Activated T-cell treated with anti-CD3 and anti-CD28 coated beads, Interleukin-2, amount 50 U/mL, for 24 hours (primary cell): ENCODE data around the gene SGMS1.

Experiments used
- DNase-seq: peaks from one replicate; pipeline ENCODE4 v3.0.0-alpha.2; 2020
- H3K27ac Mint-ChIP-seq: 2 replicates; pipeline ENCODE4 v1.8.0; 2020; ENCODE audit warnings: mild to moderate bottlenecking, mixed read lengths
- H3K27me3 Mint-ChIP-seq: 2 replicates; pipeline ENCODE4 v1.8.0; 2020; ENCODE audit warnings: mixed read lengths
- H3K36me3 Mint-ChIP-seq: 2 replicates; pipeline ENCODE4 v1.8.0; 2020; ENCODE audit warnings: low read depth, mixed read lengths
- H3K4me1 Mint-ChIP-seq: 2 replicates; pipeline ENCODE4 v1.8.0; 2020; ENCODE audit warnings: low read depth, mixed read lengths
- H3K4me3 Mint-ChIP-seq: 2 replicates; pipeline ENCODE4 v1.8.0; 2020; ENCODE audit warnings: mild to moderate bottlenecking, moderate library complexity, mixed read lengths
- H3K9me3 Mint-ChIP-seq: 2 replicates; pipeline ENCODE4 v1.8.0; 2020; ENCODE audit warnings: mixed read lengths

SGMS1 gene

DNA sequence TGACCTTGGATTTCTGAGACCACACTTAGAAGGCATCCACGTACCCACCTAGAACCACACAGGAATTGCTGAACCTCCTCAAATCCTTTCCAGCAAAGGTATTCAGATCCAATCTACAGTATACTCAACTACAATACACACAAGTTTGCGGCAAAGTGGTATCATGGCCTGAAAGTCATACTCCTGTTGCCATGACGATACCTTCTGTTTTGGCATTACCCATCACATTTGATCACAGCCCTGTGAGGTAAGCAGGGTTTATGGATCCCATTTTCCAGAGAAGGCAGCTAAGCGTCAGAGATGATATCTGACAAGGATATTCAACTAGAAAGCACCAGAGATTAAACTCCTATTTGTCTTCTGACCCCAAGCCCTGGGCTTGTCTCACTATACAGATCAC, 32.8 kb downstream of the SGMS1 start:
- DNase-seq = no peak
- H3K36me3 Mint-ChIP-seq = peaks cover 40% of the 10 kb centered on the region
- H3K27ac Mint-ChIP-seq = no peak overlapping the region
- no peaks in the 10 kb centered on the region for H3K27me3 Mint-ChIP-seq
- no peaks in the 10 kb centered on the region for H3K9me3 Mint-ChIP-seq
- H3K4me1 Mint-ChIP-seq = peaks cover 25% of the 10 kb centered on the region
- no peak overlapping the region for H3K4me3 Mint-ChIP-seq

DNA sequence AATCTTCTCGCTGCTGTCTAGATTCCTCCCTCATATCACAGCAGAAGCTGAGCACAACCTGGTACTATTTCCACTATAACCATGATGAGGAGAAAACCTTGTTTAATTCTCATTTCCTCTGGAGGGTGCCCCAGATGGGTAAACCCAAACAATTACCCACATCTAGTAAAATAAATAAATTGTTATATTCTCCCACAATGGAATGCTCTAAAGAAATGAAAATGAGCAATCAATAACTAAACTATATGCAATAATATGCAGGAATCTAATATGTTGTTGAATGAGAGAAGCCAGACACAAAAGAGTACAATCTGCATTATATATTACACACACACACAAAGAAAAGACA, 37.0 kb downstream of the SGMS1 start:
- Mint-ChIP-seq H3K9me3 (no peaks in the 10 kb centered on the region), H3K36me3 (peaks cover 57% of the 10 kb centered on the region), H3K27me3 (no peaks in the 10 kb centered on the region), H3K4me1 (peaks cover 26% of the 10 kb centered on the region), H3K4me3 (no peak overlapping the region), H3K27ac (no peak overlapping the region)
- no peak for DNase-seq

DNA sequence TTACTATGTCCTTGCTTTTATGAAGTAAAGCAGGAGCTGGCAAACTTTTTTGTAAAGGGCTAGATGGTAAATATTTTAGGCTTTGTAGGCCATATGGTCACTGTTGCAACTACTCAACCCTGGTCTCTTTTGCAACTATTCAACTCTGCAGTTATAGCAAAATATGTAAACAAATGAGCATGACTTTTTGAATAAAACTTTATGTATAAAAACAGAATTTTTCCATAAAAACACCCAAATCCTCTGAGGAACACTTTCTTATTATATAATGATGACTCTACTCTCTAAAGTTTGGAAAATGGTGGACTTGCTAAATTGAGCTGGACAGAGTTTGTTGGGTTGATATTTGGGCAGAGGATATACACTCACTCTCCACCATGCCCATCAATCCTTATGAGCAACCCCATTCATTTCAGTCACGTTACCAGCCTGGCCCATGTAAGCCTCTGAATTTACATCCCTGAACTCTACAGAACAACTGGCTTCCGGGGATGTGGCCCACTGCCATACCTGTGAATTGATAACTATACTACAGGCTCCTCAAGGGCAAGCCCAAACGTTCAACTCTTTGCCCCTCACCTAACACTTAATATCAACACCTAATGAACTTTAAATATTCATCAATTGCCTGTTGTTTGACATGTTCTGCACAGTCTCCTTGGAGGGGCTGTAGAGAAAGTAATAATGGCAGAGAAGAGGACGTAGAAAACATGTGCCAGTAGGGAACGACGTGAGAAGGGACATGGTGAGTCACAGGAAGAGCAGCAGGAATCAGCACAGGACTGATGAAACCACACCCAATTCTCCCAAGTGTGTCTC, 37.6 kb downstream of the SGMS1 start:
- Mint-ChIP-seq H3K27ac (no peak overlapping the region), H3K27me3 (no peaks in the 10 kb centered on the region), H3K9me3 (no peaks in the 10 kb centered on the region), H3K4me1 (peaks cover 30% of the 10 kb centered on the region), H3K36me3 (peaks cover 57% of the 10 kb centered on the region), H3K4me3 (no peak overlapping the region)
- DNase-seq = no peak

DNA sequence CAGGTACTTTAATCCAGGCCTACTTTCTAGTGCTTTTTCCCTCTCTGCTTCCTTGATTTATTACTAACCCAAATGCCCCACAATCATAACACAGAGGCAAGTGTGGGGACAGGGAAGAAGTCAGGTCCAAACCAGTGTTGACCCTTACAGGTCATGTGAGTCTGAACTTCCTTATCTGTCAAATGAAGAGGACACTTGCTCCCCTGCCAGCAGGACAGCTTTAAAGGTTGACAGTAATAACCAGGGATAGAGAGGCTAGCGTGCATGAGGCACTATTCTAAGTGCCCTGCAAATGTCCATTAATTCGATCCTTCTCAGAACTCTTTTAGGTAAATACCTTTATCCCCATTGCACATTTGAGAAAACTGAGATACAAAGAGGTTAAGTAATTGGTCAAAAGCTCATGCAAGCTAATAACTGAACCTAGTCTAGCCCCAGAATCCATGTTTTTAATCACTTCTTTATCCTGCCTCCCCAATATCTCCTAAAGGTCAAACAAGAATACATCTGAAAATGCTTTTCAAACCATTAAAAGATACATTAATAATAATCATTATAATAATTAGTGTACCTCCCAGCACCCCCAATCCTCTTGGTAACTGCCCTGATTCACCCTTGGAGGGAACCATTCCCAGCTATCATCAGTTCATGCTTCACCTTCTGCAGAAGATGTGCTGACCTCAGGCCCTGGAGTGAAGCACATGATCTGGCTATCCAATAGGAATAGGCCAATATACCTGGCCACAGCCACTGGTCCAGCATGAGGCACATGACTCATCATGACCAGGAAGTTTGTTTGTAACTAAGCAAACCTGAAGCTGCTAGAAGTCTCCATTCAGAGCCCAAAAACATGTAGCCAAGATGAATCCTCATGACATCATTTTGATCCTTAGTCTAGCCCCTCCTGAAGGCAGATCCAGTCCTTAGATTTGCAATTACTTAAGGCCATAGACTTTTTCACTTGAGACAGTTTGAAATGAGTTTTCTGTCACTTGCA, 40.7 kb downstream of the SGMS1 start:
- Mint-ChIP-seq H3K27ac (no peak overlapping the region), H3K4me1 (peaks cover 50% of the 10 kb centered on the region), H3K36me3 (peaks cover 38% of the 10 kb centered on the region), H3K9me3 (no peaks in the 10 kb centered on the region), H3K4me3 (no peak overlapping the region), H3K27me3 (no peaks in the 10 kb centered on the region)
- no peak for DNase-seq

DNA sequence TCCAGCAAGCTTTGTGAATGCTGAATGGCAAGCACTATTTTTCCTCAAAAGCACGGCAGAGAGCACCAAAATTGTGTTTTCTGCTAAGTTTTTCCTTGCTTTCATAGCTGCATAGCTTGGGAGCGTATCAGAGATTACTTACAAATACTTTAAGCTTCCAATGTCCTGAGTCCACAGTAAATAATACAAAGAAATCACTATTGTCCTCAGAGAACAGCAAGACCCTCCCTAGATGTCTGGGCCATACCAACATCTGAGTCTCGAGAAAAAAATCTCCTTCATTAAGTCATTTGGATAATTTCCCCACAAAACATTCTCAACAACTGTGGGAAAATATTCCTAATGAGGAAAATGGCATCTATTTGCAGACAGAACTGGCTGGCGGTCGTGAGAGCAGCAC, 41.7 kb downstream of the SGMS1 start:
- H3K36me3 Mint-ChIP-seq = peaks cover 28% of the 10 kb centered on the region
- H3K9me3 Mint-ChIP-seq = no peaks in the 10 kb centered on the region
- H3K27me3 Mint-ChIP-seq = no peaks in the 10 kb centered on the region
- no peak for DNase-seq
- H3K27ac Mint-ChIP-seq = no peak overlapping the region
- H3K4me1 Mint-ChIP-seq = peaks cover 60% of the 10 kb centered on the region
- no peak overlapping the region for H3K4me3 Mint-ChIP-seq

DNA sequence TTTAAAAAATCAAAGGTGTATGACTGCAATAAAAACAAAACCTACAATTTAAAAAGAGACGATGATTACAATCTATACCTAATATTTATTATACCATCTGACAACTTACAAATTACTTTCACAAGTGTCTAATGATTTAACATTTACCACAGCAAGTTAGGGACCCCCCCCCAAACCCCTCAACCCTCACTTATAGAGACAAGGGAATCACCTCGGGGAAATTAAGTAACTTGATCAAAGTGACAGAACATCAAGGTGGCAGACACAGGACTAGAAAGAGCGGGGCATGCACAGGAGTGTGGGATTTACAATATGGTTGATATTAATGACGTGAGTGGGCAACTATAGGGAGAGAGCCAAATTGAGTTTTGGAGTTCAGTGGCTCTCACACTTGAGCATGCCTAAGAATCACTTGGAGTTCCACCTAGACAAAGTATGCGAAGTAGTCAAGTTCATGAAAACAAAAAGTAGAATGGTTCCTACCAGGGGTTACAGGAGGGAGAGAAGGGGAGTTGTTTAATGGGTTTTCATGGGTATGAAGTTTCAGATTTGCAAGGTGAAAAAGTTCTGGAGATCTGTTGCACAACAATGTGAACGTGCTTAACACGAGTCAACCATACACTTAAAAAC, 43.4 kb downstream of the SGMS1 start:
- Mint-ChIP-seq H3K4me1 (peaks cover 72% of the 10 kb centered on the region), H3K27ac (no peak overlapping the region), H3K27me3 (no peaks in the 10 kb centered on the region), H3K36me3 (peaks cover 15% of the 10 kb centered on the region), H3K4me3 (no peak overlapping the region), H3K9me3 (no peaks in the 10 kb centered on the region)
- no peak for DNase-seq

DNA sequence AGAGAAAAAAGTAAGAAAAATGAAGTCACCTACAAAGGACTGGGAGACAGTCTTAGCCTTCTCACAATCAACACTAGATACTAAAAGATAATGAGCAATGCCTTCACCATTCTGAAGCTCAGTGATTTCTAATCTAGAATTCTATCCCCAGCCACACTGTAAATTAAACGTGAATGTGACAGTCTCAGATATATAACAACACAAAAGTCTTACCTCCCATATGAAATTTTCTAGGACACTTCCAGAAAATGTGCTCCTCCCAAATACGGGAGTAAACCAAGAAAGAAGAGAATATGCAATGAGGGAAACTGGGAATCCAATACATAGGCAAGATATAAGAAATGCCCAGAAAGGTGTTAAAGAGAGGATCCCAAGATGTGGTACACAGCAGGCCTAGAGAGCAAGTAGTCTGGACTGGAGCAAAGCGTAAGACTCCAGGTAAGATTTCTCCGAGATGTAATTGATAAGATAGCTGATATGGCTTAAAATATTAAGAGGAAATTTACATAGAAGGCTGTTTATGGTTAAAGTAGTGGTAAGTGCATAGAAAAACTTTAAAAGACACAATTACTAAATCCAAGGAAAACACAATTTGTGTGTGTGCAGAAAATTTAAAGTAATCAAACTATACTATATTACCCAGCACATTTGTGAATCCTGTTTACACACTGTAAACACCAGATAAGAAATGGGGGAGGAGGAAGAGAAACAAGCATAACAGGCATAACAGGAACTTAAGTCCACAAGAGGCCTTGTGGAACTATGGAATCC, 44.1 kb downstream of the SGMS1 start:
- no peak for DNase-seq
- Mint-ChIP-seq H3K4me1 (peaks cover 74% of the 10 kb centered on the region), H3K9me3 (no peaks in the 10 kb centered on the region), H3K27ac (no peak overlapping the region), H3K27me3 (no peaks in the 10 kb centered on the region), H3K4me3 (no peak overlapping the region), H3K36me3 (peaks cover 11% of the 10 kb centered on the region)

DNA sequence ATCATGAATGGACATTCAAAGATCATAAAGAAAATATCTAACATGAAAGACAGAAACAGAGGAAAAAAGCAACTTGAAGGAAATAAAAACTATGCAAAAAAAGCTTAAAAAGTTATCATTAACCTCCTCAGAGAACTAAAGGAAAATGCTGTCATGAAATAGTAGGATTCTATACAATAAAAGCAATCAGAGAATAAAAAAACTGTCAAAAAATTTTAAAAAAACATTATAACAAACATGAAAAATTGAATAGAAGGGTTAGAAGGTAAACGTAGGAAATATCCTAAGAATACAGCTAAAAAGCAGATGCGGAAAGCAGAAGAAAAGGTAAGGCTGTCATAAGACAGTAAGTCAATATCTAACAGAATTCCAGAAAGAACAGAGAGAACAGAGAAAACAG, 44.8 kb downstream of the SGMS1 start:
- peaks cover 81% of the 10 kb centered on the region for H3K4me1 Mint-ChIP-seq
- no peak for DNase-seq
- no peaks in the 10 kb centered on the region for H3K9me3 Mint-ChIP-seq
- no peaks in the 10 kb centered on the region for H3K27me3 Mint-ChIP-seq
- no peak overlapping the region for H3K4me3 Mint-ChIP-seq
- no peak overlapping the region for H3K27ac Mint-ChIP-seq
- peaks cover 7% of the 10 kb centered on the region for H3K36me3 Mint-ChIP-seq

DNA sequence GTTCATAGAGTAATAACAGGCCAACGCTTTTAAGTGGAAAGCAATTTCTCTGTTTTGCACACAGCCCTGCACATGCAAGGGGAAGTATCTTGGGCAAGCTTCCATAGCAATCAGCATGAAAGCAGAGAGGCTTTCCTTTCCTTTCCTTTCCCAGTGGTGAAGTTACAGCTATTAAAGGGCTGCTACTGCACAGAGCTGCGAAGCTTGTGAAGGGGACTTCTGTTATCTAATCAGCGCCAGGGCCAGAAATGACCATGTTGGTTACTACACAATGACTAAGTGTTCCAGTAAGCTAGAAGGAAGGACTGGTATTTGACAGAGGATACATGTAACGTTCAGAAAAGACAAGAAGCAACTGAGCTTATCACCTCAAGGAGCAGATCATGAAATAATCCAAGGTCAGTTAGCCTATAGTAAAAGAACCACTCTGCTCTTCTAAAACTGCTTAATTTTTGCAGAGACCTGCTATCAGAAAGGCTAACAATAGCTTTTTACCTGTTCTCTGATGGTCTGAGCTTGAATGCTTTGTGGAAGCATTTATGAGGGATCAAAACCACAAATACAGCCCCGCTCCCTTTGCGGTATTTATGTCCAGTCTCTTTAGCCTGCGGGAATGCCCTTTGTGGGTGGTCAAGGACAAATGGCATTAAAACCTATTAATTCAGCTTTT, 45.9 kb downstream of the SGMS1 start:
- peaks cover 82% of the 10 kb centered on the region for H3K4me1 Mint-ChIP-seq
- no peak for DNase-seq
- H3K4me3 Mint-ChIP-seq = no peak overlapping the region
- peaks cover 4% of the 10 kb centered on the region for H3K36me3 Mint-ChIP-seq
- no peaks in the 10 kb centered on the region for H3K9me3 Mint-ChIP-seq
- H3K27me3 Mint-ChIP-seq = no peaks in the 10 kb centered on the region
- H3K27ac Mint-ChIP-seq = no peak overlapping the region

DNA sequence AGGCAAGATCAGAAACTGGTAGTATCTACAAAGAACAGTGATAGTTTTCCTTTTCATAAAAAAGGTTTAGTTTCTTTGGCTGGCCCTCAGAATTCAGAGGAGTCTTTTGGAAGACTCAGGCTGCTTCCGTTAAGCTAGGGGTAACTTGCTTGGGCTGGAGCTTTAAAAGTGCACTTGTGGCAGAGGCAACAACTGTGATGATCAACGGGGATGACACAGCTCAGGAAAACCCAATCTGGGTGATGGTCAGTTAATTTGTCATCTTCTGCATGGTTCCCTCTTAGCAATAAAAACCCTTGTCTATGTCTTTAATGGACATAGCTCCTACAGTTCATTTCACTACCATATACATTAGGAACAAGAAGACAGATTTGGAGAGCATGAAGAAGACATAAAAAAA, 46.7 kb downstream of the SGMS1 start:
- peaks cover 4% of the 10 kb centered on the region for H3K36me3 Mint-ChIP-seq
- no peaks in the 10 kb centered on the region for H3K9me3 Mint-ChIP-seq
- no peaks in the 10 kb centered on the region for H3K27me3 Mint-ChIP-seq
- no peak for DNase-seq
- H3K4me1 Mint-ChIP-seq = peaks cover 82% of the 10 kb centered on the region
- peak overlapping the region; percentile 11 for H3K27ac Mint-ChIP-seq
- H3K4me3 Mint-ChIP-seq = no peak overlapping the region

DNA sequence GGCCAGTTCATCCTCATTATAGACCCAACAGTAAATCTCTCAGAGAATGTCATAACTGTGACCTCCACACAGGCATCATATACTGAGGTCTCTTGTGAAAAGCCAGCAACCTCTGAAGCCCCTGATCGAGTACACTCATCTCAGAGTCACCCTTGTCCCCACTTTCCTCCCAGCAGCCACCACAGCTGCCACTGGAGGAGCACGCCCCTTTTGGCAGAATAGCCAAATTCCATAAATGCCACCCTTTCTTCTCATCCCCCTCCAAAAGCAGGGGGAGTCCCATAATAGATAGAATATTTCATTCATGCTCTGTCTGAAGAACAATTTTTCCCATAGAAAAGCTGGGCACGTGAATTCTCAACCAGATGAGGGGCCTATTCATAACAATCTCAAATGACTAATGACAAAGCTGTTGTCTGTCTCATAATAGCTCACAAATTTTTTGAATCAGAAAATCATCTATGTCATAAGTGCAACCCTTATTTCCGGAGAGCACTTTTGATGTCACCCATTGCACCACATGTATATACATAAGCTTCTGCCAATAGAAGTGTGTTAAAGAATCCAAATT, 47.4 kb downstream of the SGMS1 start:
- peak overlapping the region; percentile 30 for H3K27ac Mint-ChIP-seq
- H3K4me3 Mint-ChIP-seq = no peak overlapping the region
- H3K27me3 Mint-ChIP-seq = no peaks in the 10 kb centered on the region

DNA sequence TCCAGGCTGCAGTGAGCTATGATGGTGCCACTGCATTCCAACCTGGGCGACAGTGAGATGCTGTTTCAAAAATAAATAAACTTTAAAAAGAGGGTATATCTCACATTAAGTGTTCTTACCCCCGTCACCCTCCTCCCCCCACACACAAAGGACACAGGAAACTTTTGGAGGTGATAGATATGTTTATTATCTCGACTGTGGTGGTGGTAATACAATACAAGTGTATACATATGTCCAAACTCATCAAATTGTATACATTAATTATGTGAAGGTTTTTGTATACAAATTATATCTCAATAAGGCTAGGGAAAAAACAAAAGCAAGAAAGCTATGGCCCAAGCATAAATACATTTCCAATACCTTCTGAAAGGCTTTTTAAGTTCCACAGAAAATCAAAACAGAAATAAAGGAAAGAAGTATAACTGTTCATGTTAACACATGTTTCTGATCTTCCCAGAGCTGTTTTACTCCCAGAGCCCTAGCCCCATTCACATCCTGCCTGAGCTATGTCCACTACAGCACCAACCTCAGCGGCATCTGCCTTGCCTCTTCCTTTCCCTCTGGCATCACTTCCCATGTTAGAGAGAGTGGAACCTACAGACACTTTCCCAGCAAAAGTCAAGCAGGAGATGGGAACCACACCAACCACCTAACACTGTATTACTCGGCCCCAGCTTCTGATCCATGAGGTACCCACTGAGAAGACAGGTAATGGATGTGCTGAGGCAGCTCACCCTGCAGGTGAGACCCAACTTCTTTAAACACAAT, 48.1 kb downstream of the SGMS1 start:
- no peaks in the 10 kb centered on the region for H3K9me3 Mint-ChIP-seq
- H3K4me3 Mint-ChIP-seq = no peak overlapping the region
- peaks cover 75% of the 10 kb centered on the region for H3K4me1 Mint-ChIP-seq
- H3K36me3 Mint-ChIP-seq = peaks cover 4% of the 10 kb centered on the region
- no peak for DNase-seq
- H3K27ac Mint-ChIP-seq = peak overlapping the region; percentile 30
- no peaks in the 10 kb centered on the region for H3K27me3 Mint-ChIP-seq

More for the DNA sequence above, 47.4 kb downstream of the SGMS1 start:
- Mint-ChIP-seq H3K36me3 (peaks cover 4% of the 10 kb centered on the region), H3K4me1 (peaks cover 81% of the 10 kb centered on the region), H3K9me3 (no peaks in the 10 kb centered on the region)
- no peak for DNase-seq

DNA sequence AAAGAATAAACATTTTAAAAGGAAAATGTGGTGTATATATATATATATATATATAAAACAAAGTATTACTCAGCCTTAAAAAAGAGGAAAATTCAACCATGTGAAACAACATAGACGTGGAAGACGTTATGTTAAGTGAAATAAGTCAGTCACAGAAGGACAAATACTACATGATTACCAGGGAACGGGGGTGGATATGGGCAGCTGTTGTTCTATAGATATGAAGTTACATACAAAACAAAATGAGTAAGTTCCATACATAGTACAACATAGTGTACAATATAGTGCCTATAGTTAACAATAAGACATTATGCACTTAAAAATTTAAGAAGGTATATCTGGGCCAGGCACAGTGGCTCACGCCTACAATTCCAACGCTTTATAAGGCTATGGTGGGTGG, 48.8 kb downstream of the SGMS1 start:
- no peak for DNase-seq
- Mint-ChIP-seq H3K27me3 (no peaks in the 10 kb centered on the region), H3K9me3 (no peaks in the 10 kb centered on the region), H3K27ac (no peak overlapping the region), H3K4me1 (peaks cover 70% of the 10 kb centered on the region), H3K4me3 (no peak overlapping the region), H3K36me3 (peaks cover 4% of the 10 kb centered on the region)
